ENCODE data around the gene PLPP2. TPM values are rescaled to one million over a fixed set of nuclear protein-coding genes. Genes with fewer than 3 reads are reported as not detected.
A peak's percentile ranks its signal among the peaks of the same experiment; 100 is the strongest.

Gene PLPP2
- total RNA-seq, 4 donors from 2014 or later, result 1.6 to 13.7 (median 9.2) TPM

- no peak for TF ChIP-seq CTCF (IDR thresholded peaks at IDR 0.05)
- ATAC-seq (ENCODE audit: low FRiP score) (peak; percentile 22), DNase-seq (ENCODE audit: low spot score) (no peak)
Measured at GRCh38 chr19:335072-335471, 43.9 kb upstream of the PLPP2 start.

GRCh38 chr19:334296-335071 lies 43.3 kb upstream of the PLPP2 start:
- DNase-seq (ENCODE audit: low spot score), result no peak
- TF ChIP-seq CTCF (IDR thresholded peaks at IDR 0.05), result no peak
- no peak for ATAC-seq (ENCODE audit: low FRiP score)

- DNase-seq (ENCODE audit: low spot score) (no peak), ATAC-seq (ENCODE audit: low FRiP score) (no peak)
- TF ChIP-seq CTCF (IDR thresholded peaks at IDR 0.05), result no peak
Measured at GRCh38 chr19:330503-330902, 39.3 kb upstream of the PLPP2 start.

- DNase-seq (ENCODE audit: low spot score), result no peak
- TF ChIP-seq CTCF (IDR thresholded peaks at IDR 0.05), result no peak
- no peak for ATAC-seq (ENCODE audit: low FRiP score)
Measured at GRCh38 chr19:329876-330275, 38.7 kb upstream of the PLPP2 start.

GRCh38 chr19:328025-328505 lies 36.9 kb upstream of the PLPP2 start:
- no peak for ATAC-seq (ENCODE audit: low FRiP score)
- DNase-seq (ENCODE audit: low spot score), result no peak
- no peak for TF ChIP-seq CTCF (IDR thresholded peaks at IDR 0.05)

- ATAC-seq (ENCODE audit: low FRiP score), result no peak
- no peak for TF ChIP-seq CTCF (IDR thresholded peaks at IDR 0.05)
- DNase-seq (ENCODE audit: low spot score), result no peak
Measured at GRCh38 chr19:327291-328024, 36.3 kb upstream of the PLPP2 start.
